GM21576 (cell line): ENCODE results near the gene AMIGO1.

Source experiments
- ATAC-seq: cut with Tn5 transposase; IDR thresholded peaks from one replicate; pipeline ENCODE4 v1.9.1; 2021; ENCODE audit warnings: mild to moderate bottlenecking, moderate library complexity; ENCODE audit not compliant: unreplicated experiment

AMIGO1 gene

GRCh38 chr1:109466125-109466451, 43.4 kb downstream of the AMIGO1 start:
- ATAC-seq = no peak

DNA sequence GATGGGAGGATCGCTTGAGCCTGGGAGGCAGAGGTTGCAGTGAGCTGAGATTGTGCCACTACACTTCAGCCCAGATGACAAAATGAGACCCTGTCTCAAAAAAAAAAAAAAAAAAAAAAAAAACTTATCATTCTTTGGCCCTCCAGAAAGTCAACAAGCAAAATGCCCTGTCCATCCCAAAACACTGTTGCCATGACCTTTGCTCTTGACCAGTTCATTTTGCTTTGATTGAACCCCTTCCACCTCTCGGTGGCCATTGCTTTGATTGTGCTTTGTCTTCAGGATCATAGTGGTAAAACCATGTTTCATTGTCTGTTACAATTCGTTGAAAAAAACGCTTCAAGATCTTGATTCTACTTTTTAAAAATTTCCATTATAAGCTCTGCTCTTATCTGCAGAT, 51.7 kb downstream of the AMIGO1 start:
- no peak for ATAC-seq

DNA sequence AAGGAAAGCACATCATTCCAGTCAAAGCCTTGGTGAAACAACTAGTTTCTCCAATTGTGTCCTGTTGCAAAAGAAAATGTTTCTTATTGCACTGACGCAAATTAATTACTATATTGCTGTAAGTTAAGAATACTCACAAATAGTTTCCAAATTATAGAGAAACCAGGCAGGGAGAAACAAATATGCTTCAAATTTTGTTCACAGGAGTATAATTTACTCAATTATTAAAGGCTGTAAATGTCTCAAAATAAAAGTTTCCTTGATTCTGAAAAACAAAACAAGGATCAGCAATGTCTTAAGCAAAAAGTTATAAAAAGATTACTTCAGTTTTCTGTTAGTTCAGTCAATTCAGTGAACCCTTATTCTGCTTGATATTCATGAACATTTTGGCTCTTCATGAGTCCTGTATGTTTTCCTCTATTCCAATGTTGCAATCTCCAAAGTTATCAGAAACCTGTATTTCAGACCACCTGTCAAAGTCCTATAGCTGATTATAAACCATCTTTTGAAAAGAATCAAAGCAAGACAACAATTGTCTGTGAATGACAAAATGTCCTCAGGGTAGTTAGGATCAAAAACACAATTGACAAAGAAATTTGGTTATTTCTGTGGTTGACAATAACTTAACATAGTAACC, 54.9 kb downstream of the AMIGO1 start:
- ATAC-seq = no peak
